T-helper 9 cell (primary cell): Measurements from ENCODE around the gene PAX8.
"Not testable (repeated sequence)": the region's sequence is repeated elsewhere in the genome, so short reads cannot be mapped to it uniquely, and the experiment has no call there.

Source experiments
- DNase-seq: peaks from one replicate; pipeline ENCODE4 v3.0.0-alpha.2; 2020

PAX8 gene

DNA sequence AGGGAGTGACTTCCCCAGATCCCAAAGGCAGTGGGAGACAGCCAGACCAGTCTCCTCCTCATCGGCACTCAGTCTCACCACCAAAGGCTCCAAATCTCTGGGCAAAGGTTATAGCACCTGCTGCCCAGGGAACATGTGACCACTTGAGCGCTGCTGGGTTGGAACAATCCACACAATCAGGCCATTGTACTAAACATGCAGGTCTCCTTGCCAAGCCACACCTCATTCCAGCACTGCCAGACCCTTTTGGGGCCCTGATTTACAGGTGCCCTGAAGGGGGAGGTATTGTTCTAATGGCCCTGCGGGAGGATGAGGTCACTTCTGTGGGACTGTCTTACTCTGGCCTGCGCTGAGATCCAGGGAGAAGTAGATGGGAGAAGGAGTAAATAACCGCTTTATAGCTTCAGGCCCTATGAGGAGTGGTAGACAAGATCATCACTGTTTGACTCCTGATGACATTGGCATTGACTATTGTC is 10.0 kb upstream of the PAX8 start:
- DNase-seq = not testable (repeated sequence)

DNA sequence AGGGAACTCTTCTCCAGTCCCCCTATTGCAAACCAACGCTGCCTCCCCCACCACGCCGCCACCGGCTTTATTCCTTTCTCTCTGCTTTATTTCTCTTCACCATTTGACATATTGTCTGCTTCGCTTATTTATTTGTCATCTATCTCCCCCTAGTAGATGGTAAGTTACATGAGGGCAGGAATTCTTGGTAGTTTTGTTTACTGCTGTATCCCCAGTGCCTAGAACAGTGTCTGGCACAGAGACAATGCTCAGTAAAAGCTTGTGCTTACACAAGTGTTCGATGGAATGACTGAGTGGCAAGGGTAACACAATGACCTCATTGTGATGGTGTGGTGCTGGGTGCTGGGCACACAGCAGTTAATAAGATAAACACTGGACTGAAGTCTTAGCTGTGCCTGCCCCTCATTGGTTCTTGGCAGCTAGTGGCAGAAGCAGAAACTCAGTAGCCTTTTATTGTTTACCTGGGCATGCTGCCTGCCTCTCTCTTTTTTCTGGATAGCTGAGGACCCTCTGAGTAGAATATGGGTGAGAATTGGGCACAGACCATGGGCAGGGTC is 9.5 kb upstream of the PAX8 start:
- not testable (repeated sequence) for DNase-seq

DNA sequence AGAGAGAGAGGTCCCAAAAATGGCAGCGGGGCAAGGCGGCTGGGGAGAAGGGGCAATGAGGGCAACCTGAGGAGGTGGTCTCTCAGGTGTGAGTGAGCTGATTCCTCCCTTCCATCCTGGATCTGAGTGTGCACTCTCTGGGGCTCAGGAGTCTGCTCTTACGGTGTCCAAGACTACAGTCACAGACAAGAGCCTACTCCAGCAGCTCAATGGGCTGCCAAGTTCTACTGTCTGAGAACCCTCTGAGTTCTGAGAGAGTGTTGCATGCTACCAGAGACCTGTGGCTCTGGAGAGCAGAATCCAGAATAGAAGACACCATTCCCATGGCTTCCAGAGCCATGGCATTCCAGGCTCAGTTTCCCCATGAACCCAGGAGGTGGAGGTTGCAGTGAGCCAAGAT is 7.1 kb upstream of the PAX8 start:
- no peak for DNase-seq

DNA sequence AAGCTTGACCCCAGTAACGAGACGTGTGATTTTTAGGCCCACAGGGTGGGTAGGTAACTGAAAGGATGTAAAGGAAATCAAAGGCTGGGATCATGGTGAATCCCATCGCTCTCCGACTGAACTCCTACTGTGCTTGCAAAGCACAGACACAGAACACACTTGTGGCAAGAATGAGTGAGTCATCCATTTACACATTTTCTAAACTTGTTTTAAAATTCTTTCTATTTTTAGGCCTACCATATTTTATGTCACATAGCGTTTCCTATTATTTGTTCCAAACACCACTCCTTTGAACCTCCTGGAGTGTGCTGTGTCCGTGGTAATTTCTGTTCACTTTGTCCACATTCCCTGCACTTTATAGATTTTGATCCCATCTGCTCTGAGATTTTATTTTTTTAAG is 6.3 kb upstream of the PAX8 start:
- DNase-seq = not testable (repeated sequence)

DNA sequence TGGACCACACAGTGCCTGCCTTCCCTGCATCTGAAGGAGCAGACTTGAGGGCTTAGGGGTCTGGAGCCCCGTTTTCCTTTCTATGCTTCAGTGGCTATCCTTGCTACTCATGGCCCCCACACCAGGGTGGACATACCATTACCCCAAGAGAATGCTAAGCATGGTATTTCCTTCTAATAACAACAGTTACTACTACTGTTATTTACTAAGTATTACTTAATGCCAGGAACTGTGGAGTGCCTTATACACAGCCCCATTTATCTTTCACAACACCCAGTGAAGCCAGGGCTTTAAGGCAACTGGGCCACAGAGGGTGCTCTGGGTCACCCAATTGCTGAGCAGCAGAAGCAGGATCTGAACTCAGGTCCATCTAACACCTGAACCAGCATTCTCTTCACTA is 5.8 kb upstream of the PAX8 start:
- no peak for DNase-seq

DNA sequence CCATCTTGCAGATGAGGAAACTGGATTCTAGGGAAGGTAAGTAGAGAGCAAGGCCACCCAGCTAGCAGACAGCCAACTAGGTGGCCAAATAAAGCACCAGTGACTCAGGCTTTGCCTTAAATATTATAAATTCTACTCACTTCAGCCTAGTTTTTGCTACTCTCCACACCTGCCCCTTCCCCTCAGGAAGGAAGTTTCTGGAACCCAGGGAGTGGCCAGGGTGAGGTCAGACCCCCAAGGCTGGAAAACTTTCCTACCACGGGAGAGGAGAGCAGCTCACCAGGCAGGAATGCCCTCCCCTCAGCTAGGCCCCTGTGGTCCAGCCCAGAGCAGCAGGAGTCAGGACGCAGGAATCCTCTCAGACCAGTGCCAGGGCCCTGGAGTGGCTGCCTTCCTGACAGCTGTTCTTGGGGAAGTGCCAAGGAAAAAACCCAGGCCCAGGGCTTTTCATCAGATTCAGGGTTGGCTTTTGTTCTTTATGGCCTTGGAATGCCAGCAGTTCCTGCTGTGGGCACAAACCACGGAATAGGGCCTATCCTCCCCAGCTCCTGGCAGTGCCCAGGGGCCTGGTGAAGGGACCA is 5.1 kb upstream of the PAX8 start:
- DNase-seq = no peak

DNA sequence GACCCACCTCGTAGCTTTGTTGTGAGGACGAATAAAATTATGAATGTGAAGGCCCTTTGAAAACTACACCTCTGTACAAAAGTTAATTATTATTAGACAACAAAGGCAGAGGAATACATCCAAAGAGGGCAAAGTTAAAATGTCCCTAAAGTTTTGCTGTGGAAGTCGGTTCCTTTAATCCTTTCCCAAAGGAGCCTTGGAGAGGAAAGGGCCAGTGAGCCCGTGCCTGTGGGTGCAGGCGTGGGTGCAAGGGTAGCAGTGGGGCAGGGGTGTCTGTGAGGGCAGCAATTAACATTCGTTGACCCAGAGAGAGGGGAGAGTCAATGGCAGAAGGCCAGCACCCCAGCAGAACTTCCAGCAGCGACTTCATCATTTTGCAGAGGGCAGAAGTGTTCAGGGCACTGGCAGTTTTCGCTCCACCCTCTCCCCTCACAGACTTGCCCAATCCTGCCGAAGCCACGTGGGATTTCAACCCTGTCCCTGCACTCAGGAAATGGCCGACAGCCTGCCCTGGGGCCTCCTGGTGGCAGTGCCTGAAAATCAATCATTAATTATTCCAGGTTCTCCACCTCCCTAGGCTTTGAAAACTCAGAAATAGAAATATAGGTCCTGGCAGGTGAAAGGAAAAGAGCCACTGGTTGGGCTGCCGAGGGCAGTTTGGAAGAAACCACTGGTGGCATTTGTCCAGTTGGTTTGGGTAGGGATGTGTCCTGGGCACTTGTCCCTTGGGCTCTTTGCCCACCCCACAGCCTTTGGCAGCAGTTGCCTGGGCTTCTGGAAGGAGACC is 4.2 kb upstream of the PAX8 start:
- DNase-seq = no peak

DNA sequence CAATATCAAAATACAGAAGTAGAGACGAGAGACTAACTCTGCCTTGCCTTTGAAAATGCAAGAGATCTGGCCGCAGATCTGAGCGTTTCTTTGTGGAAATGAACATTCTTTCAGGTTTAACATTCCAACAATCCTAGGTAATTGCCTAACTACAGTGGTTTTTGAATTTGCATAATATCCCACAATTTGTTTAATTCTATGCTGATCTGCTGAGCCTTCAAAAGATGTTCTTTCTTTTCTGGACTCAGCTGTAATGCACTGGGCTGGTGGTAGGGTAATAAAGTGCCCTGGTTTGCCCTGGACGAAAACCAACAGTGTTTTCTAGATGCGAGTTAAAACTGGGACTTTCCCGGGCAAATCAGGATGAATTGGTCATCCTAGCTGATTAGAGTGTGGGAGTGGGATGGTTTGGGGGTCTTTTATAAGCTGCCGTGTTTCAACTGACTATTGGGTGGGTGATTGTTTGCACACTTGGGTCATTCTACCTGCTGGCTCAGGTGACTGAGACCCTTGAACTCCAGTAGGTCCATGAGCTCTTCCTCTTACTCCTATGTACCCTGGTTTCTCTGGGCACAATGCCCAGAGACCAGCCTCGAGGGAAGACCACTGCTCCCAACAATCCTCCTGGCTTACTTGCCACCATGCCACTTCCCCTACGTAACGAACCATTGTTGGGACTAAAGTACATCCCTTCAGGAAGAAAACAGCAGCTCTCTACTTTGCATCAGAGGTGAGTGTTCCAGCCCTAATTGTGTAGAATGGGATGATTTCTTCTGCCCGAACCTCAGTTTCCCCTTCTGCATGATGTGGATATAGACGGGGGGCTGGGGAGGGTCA is 3.4 kb upstream of the PAX8 start:
- no peak for DNase-seq

DNA sequence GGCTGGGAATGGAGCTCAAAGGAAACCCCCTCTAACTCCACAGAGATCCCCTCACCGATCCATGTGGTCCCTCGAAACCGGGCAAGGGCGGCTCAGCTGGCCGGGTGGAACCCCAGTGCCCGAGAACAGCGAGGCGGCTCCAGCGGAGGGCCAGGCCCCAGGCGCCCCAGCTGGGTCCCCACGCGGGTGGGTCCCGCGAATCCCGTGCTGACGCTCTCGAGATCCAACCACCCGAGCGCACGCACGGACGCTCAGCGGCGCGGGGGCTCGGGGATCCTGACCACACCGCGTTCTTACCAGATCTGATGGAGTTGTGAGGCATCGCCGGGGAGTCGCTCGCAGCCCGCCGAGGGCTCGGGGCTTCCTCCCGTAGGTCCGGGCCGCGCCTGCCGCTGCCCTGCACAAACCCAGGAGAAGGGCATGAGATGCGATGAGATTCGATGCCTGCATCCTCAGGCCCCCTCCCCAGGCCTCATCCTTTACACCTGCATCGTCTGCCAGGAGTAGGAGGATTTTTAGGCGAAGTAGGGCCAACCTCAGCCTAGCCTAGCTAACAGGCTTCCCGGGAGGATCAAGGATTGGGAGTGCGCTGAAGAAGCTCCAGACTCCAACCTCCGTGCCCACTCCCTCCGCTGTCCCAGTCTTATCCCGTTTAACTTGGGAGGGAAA is 514 bp downstream of the PAX8 start:
- no peak for DNase-seq

DNA sequence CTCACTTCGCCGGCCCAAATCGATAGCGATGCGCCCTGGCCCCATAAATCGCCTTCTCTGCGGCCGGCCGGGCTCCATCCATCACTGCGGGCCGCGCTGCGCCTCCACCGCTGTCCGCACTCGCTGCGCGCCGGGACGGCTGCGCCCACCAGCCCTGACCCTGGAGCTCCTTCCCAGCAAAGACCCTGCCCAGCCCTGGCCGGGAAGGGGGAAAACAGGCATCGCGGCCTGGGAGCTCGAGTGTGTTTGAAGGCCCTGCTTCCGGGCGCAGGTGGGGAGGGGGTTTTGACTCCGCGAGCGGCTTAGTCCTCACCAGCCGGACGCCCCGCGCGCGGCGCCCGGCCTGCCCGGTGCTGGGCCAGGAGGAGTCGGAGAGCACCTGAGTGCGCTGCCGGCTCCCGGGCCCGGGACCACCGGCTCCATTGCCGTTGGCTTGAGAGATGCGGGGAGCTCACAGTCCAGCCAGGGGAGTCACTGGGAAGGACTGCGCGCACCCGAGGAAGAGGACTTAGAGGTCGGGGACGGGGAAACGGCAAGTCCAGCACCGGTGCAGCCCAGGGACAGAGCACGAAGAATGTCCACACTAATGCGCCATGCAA is 1.1 kb downstream of the PAX8 start:
- no peak for DNase-seq

DNA sequence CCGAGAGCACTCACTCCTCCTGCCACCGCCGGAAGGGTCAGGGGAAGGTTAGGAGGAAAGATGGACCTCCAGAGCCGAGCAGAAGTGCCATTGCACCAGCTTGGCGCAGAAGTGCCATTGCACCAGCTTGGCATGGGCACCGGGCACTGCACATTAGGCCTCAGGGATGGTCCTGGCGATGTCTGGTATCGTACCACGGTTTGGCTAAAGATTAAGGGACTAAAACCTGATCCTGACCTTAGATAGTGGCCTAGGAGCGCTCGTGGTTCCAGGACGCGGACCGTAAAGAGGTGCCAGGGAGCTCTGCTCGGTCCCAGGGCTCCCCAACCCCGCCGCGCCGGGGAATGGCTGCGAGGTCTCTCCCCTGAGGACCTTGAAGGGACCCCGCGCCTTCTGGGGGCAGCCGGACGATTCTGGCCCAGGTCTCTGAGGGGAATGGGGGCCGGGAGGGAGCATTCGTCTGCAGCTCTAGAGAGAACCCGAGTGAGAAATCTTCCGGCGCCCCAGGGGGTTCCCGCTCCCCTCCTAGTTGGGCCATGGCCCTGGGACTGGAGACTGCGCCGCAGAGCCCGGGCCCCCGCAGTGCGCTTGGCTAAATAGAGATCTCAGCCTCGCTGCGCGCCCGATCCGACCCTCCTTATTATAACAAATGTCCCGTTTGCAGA is 1.8 kb downstream of the PAX8 start:
- no peak for DNase-seq

DNA sequence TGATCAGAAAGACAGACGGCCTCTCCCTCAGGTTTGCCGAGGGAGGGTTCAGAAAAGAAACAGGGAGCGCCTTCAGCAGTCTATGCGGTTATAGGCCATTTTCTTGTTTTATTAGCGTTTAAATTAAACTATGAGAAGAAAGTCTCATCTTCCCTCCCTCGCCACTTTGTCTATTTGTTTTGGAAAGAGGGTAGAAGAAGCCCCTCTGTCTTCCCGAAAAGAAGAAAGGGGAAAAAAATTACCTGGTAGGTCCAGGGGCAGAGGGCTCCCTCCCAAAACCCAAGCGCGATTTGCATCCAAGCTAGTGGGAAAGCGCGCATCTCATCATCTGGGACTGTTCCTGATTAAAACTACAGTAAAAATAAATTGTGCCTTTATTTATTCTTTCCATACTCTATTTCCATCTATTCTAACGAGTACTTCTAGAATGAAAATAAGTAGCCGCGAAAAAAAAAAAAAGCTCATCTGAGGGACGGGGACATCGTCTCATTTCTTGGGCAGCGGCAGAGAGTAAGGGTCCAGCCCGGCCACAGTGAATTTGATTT is 2.4 kb downstream of the PAX8 start:
- no peak for DNase-seq

DNA sequence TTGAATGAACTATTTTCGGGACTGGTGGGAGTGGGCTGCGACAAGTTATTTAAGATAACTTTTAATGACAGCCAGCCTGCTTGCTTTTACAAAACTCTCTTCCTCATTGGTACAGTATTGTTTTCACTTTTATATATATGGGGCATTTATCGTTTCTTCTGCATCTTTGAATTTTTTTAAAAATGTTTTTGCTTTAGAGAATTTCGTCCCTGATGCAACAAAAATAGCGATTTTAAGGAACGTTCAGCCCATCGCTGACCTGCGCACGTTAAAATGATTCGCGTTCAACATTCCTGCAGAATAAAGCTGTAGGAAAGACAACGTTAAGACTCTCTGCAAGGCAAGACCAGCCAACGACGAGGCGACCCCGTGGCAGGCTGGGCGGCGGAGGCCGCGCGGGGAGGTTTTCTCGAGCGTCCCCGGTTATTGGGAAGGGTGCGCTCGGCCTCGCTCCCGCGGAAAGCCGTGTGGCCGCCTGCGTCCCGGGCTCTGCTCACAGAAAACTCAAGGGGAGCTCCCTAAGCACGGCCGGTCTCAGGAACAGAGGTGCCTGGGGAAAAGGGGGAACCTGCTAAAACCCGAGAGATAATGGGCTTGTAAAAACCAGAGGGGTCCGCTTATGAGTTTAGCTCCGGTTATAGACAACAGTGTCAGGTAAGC is 3.0 kb downstream of the PAX8 start:
- no peak for DNase-seq

DNA sequence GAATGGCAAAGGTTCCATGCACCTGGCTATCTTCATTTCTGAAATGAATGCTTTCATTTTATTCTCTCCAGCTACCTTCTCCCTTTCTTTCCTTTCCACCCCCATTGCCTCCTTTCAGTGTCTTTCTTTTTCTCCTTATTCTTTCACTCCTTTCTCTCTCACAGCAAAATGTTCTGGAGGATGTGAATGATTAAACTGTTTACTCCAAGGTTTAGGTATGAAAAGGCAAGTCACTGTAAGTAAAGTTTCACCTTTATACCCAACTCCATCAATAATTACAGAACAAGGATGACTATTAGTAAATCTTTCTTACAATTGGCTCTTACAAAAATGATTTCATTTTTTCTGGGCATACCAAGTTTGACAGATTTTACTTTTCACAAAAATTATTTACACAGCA is 4.3 kb downstream of the PAX8 start:
- DNase-seq = no peak

DNA sequence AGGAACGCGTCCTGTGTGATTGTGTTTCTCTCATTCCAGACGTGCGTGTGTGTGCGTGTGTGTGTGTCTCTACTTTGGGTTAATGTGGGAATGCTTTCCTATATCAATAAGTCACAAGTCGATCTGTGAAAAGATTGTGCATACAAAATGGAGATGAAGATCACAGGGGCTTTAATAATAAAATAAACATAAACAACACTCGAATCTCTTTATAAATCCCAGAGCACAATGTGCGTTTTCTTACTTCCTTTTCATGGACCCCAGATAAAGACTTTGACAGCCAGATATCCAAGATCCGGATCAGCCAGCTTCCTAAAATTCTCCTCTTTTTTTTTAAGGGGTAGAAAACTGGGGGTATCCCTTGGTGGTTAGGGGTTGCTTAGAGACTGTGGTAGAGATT is 4.7 kb downstream of the PAX8 start:
- no peak for DNase-seq

DNA sequence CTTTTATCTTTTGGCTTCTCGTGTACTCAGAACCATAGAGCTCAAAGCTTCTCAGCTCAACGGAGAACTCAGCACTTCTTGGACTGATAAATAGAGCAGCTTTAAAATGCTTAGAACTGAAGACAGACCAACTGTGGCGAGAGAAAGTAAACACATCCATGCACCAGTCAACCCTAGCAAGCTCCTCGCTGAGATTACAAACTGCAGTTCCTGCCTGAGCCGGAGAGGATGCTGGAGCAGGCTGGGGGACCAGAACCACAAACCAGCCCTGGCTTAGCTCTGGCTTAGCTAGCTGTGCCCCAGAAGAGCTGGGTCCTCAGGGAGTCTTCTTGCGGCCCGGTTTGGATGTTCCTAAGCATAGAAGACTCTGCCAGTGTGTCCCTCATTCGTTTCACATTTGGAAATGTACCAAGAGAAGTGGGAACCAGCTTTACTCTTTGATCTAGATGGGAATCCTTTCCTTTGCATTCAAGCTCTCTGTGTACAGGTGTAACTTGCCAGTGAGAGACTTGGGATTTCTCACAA is 5.6 kb downstream of the PAX8 start:
- DNase-seq = peak; percentile 19

DNA sequence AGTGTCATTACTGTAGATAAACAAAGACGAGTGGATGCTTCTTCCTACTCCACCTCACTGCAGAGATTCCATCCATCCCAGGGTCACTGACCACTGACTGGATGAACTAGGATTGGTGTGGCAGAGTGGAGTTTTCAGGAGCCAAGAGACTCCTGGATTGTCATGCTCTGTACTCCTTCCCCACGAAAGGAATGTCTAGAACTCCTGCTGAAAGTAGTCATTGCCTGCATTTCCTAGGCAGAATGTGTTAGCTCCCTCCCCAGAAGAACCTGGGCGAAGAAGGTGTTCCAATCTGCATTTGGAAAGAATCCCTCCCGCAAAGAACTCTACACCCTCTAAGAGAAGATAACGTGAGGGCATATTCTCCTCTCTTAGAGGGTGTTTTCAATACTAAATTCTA is 6.2 kb downstream of the PAX8 start:
- no peak for DNase-seq

DNA sequence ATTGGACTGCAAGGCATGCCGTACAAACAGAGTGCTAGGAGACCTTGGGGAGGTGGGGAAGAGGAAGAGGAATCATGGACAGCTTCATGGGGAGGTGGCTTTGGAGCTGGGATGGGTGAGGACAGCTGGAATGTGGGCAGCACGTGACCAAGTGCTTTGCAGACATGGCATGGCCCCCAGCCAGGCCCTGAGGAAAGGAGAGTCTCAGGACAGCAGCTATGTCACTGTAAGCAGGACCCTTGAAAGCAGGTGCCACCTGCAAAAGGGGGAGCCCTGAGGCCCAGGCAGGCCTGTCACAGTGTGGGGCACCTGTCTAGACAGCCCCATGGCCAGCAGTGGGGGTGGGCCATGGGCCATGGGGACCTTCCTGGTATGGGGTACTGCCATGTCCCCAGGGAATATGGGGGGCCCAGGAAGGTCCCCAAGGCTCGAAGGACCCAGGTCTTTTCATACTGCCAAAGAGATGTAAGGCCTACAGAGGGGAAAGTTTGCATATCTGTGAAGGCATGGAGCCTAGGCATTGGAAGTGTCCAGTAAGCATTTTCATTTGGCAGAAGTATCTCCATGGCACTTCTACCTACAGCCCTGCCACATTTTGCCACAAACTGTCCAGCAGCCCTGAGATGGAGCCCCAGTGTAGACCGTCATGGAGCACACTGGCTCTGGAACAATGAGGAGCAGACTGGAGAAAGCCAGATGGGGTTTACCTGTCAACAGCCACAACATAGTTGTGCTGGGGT is 9.9 kb downstream of the PAX8 start:
- DNase-seq = no peak

DNA sequence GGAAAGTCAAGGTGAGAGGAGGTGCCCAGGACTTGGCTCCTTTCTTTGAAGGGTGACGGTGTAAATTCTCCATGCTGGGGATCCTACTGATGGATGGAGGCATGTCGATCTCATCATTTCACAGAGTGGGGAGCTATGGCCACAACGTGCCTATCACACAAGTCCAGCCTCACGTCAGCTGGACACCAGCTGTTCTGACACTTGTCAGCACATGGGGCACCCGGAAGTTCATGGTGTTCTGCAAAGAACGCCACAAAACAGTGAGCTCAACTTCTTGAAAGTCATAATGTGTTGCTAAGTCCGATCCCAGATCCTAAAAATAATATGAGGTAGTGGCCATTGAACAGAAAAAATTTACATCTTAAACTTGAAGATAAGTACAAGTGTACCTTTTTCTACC is 12.3 kb downstream of the PAX8 start:
- DNase-seq = no peak
